Neural cell (in vitro differentiated cells): ENCODE results near the gene PTPRC. TPM values are rescaled to one million over a fixed set of nuclear protein-coding genes. Genes with fewer than 3 reads are reported as not detected.

ENCODE experiments used
- H2AFZ ChIP-seq: fragments of 200-600, 300-800 bp; sonication (generic), shearing (Covaris generic); 2 replicates; pipeline ENCODE4 v1.6.0; 2014; ENCODE audit warnings: low read depth, mild to moderate bottlenecking, antibody characterized with exemption, low read length, moderate library complexity
- H3F3A ChIP-seq: fragments of 200-600 bp; shearing (Covaris generic); 2 replicates; pipeline ENCODE4 v1.6.1; 2016; ENCODE audit warnings: mild to moderate bottlenecking, moderate library complexity, mixed read lengths, antibody characterized with exemption, low read length; ENCODE audit not compliant: insufficient read depth, poor library complexity, severe bottlenecking
- H3K27ac ChIP-seq: fragments of 200-600, 300-800 bp; sonication (generic), shearing (Covaris generic); 2 replicates; pipeline ENCODE4 v1.5.1; 2014; ENCODE audit warnings: mild to moderate bottlenecking, low read length, moderate library complexity
- H3K27me3 ChIP-seq: fragments of 300-800, 200-600 bp; sonication (generic), shearing (Covaris generic); 2 replicates; pipeline ENCODE4 v1.6.0; 2014; ENCODE audit warnings: mild to moderate bottlenecking, low read depth, low read length, moderate library complexity; ENCODE audit not compliant: insufficient read depth
- H3K36me3 ChIP-seq: fragments of 300-800, 200-600 bp; sonication (generic), shearing (Covaris generic); 2 replicates; pipeline ENCODE4 v1.5.1; 2014; ENCODE audit warnings: mild to moderate bottlenecking, antibody characterized with exemption, low read length, moderate library complexity; ENCODE audit not compliant: insufficient read depth
- H3K4me2 ChIP-seq: fragments of 300-800, 200-600 bp; sonication (generic), shearing (Covaris generic); 2 replicates; pipeline ENCODE4 v1.6.0; 2014; ENCODE audit warnings: mild to moderate bottlenecking, low read length
- H3K4me3 ChIP-seq: fragments of 300-800, 200-600 bp; sonication (generic), shearing (Covaris generic); 2 replicates; pipeline ENCODE4 v1.5.1; 2014; ENCODE audit warnings: mild to moderate bottlenecking, low read length, moderate library complexity
- H3K79me2 ChIP-seq: fragments of 200-600 bp; shearing (Covaris generic); replicated peaks from 2 replicates; pipeline ENCODE4 v1.6.0; 2014; ENCODE audit warnings: mild to moderate bottlenecking, low read length, moderate library complexity; ENCODE audit not compliant: insufficient read depth
- H3K9ac ChIP-seq: fragments of 300-800, 200-600 bp; sonication (generic), shearing (Covaris generic); 2 replicates; pipeline ENCODE4 v1.6.1; 2016; ENCODE audit warnings: mild to moderate bottlenecking, low read length, mixed read lengths
- H3K9me2 ChIP-seq: fragments of 200-600 bp; shearing (Covaris generic); 2 replicates; pipeline ENCODE4 v1.6.1; 2016; ENCODE audit warnings: mild to moderate bottlenecking, low read length, mixed read lengths; ENCODE audit not compliant: insufficient read depth
- H3K9me3 ChIP-seq: fragments of 200-600, 300-800 bp; sonication (generic), shearing (Covaris generic); 2 replicates; pipeline ENCODE4 v1.6.1; 2016; ENCODE audit warnings: mild to moderate bottlenecking, mixed run types, low read length, moderate library complexity, mixed read lengths
- H4K20me1 ChIP-seq: fragments of 200-600 bp; shearing (Covaris generic); 2 replicates; pipeline ENCODE4 v1.6.1; 2016; ENCODE audit warnings: mild to moderate bottlenecking, mixed run types; ENCODE audit not compliant: insufficient read depth
- EP300 ChIP-seq: fragments of 450-650 bp; conservative IDR thresholded peaks from 2 replicates; pipeline ENCODE4 v1.6.1; 2014; ENCODE audit warnings: antibody characterized with exemption, mild to moderate bottlenecking, moderate library complexity; ENCODE audit not compliant: poor library complexity, severe bottlenecking
- EZH2 ChIP-seq: fragments of 200-600, 300-800 bp; shearing (Covaris generic), sonication (generic); IDR thresholded peaks from 2 replicates; pipeline ENCODE4 v1.6.1; 2014; ENCODE audit warnings: antibody characterized with exemption, low read length, borderline replicate concordance, mild to moderate bottlenecking; ENCODE audit not compliant: insufficient read depth, poor library complexity, severe bottlenecking
- MXI1 ChIP-seq: fragments of 450-650 bp; conservative IDR thresholded peaks from 2 replicates; pipeline ENCODE4 v1.6.1; 2014; ENCODE audit warnings: antibody characterized with exemption, mild to moderate bottlenecking; ENCODE audit not compliant: poor library complexity, severe bottlenecking
- POLR2AphosphoS5 ChIP-seq: IDR thresholded peaks from 2 replicates; pipeline ENCODE4 v1.6.1; 2012
- RAD21 ChIP-seq: fragments of 450-650 bp; conservative IDR thresholded peaks from 2 replicates; pipeline ENCODE4 v1.6.1; 2014; ENCODE audit warnings: antibody characterized with exemption, mild to moderate bottlenecking, moderate library complexity
- REST ChIP-seq: IDR thresholded peaks from 2 replicates; pipeline ENCODE4 v1.6.1; 2012; ENCODE audit warnings: borderline replicate concordance
- SMC3 ChIP-seq: fragments of 450-650 bp; conservative IDR thresholded peaks from 2 replicates; pipeline ENCODE4 v1.6.1; 2014; ENCODE audit warnings: antibody characterized with exemption, mild to moderate bottlenecking, moderate library complexity; ENCODE audit not compliant: poor library complexity
- TAF1 ChIP-seq: IDR thresholded peaks from 2 replicates; pipeline ENCODE4 v1.6.1; 2012; ENCODE audit warnings: low read depth
- polyA plus RNA-seq: library from polyadenylated mRNA; depleted of rRNA; stranded (reverse); fragments of >200 nt; gene quantifications from 2 replicates; pipeline ENCODE4 v1.2.3, GENCODE V29; 2014
- TF ChIP-seq, protein P1 (sequence below): fragments of 450-650 bp; IDR thresholded peaks from 2 replicates; pipeline ENCODE4 v1.5.1; 2014; ENCODE audit warnings: antibody characterized with exemption, mild to moderate bottlenecking, moderate library complexity; ENCODE audit not compliant: poor library complexity, severe bottlenecking

PTPRC gene
- polyA plus RNA-seq, 1 donor from 2014 or later = 0.12 TPM

- H3K27me3 ChIP-seq = no peaks in the 10 kb centered on the region
- no peak overlapping the region for H3K4me2 ChIP-seq
- no peaks in the 10 kb centered on the region for H3K9me2 ChIP-seq
- TF ChIP-seq REST = no peak
- TF ChIP-seq TAF1 = no peak
- TF ChIP-seq MXI1 = no peak
- TF ChIP-seq EP300 = no peak
- no peak for TF ChIP-seq EZH2
- peak; percentile 65 for TF ChIP-seq SMC3
- peak; percentile 63 for TF ChIP-seq RAD21
- TF ChIP-seq, protein P1, sequence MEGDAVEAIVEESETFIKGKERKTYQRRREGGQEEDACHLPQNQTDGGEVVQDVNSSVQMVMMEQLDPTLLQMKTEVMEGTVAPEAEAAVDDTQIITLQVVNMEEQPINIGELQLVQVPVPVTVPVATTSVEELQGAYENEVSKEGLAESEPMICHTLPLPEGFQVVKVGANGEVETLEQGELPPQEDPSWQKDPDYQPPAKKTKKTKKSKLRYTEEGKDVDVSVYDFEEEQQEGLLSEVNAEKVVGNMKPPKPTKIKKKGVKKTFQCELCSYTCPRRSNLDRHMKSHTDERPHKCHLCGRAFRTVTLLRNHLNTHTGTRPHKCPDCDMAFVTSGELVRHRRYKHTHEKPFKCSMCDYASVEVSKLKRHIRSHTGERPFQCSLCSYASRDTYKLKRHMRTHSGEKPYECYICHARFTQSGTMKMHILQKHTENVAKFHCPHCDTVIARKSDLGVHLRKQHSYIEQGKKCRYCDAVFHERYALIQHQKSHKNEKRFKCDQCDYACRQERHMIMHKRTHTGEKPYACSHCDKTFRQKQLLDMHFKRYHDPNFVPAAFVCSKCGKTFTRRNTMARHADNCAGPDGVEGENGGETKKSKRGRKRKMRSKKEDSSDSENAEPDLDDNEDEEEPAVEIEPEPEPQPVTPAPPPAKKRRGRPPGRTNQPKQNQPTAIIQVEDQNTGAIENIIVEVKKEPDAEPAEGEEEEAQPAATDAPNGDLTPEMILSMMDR = peak; percentile 60
- TF ChIP-seq POLR2AphosphoS5 = no peak
- H3K27ac ChIP-seq = no peak overlapping the region
- H2AFZ ChIP-seq = no peak overlapping the region
- no peak overlapping the region for H3K9ac ChIP-seq
- H3K79me2 ChIP-seq = no peaks in the 10 kb centered on the region
- H3K4me3 ChIP-seq = no peak overlapping the region
- no peaks in the 10 kb centered on the region for H3K36me3 ChIP-seq
- no peaks in the 10 kb centered on the region for H4K20me1 ChIP-seq
- H3F3A ChIP-seq = no peaks in the 10 kb centered on the region
- H3K9me3 ChIP-seq = no peaks in the 10 kb centered on the region
These were observed 117.6 kb downstream of the PTPRC start for GRCh38 chr1:198756470-198756869.

GRCh38 chr1:198761859-198762616, 123.2 kb downstream of the PTPRC start:
- Histone ChIP-seq H3F3A (no peaks in the 10 kb centered on the region), H3K4me3 (no peak overlapping the region), H3K36me3 (no peaks in the 10 kb centered on the region), H3K79me2 (no peaks in the 10 kb centered on the region), H2AFZ (no peak overlapping the region), H3K9me2 (no peaks in the 10 kb centered on the region), H3K4me2 (no peak overlapping the region), H3K9me3 (no peaks in the 10 kb centered on the region), H3K27ac (no peak overlapping the region), H3K27me3 (no peaks in the 10 kb centered on the region), H3K9ac (no peak overlapping the region), H4K20me1 (no peaks in the 10 kb centered on the region)
- TF ChIP-seq SMC3 (no peak), REST (no peak), POLR2AphosphoS5 (no peak), EP300 (no peak), RAD21 (no peak), MXI1 (no peak)
- TF ChIP-seq, protein P1 = no peak
